HepG2 (cell line): ENCODE measurements around the gene MAN1C1. TPM values are rescaled to one million over a fixed set of nuclear protein-coding genes. Genes with fewer than 3 reads are reported as not detected.

ENCODE experiments used
- ATAC-seq: fragments of 200-7000 bp; cut with Tn5 transposase; 3 replicates; pipeline ENCODE4 v1.9.1; 2020; ENCODE audit warnings: mild to moderate bottlenecking, moderate library complexity
- BruUV-seq: library from RNA; stranded (reverse); fragments of 400-500 nt; replicated peaks from 2 replicates; lab custom pipeline; 2021; lab: Mats Ljungman, UMichigan
- CTCF ChIA-PET: fragments of 300-600 bp; formaldehyde crosslinking; extraction: SDS; loops from one replicate; lab custom pipeline; 2021; ENCODE audit warnings: low total read pairs, inconsistent platforms, low intra/inter-chr PET ratio; lab: Yijun Ruan, JAX
- POLR2A ChIA-PET: fragments of 350-600 bp; sonication (Branson Sonifier 250); formaldehyde crosslinking; loops from one replicate; lab custom pipeline; 2020; ENCODE audit warnings: antibody characterized with exemption, inconsistent platforms; lab: Yijun Ruan, JAX
- DNase-seq: peaks from one replicate; pipeline ENCODE4 v3.0.0-alpha.2; 2015; ENCODE audit warnings: low spot score
- FAIRE-seq: peaks from 3 replicates; lab custom pipeline; 2011; peaks lifted over from hg19 to GRCh38; lab: Jason Lieb, UNC
- H2AFZ ChIP-seq: one replicate; pipeline ENCODE4 v1.6.1; 2011; ENCODE audit warnings: low read length, inconsistent platforms
- H3K27ac ChIP-seq: fragments of 300-600 bp; 3 replicates; pipeline ENCODE4 v1.8.0; 2011; ENCODE audit warnings: mixed run types, mild to moderate bottlenecking, mixed read lengths, low read length, inconsistent platforms; ENCODE audit not compliant: insufficient read depth; ENCODE audit errors: extremely low read length
- H3K27me3 ChIP-seq, 2 experiments: fragments of 200-600 bp in 1 of 2; 2 replicates in 1 of 2; 3 replicates in 1 of 2; pipeline versions ENCODE4 v1.6.0 to v1.8.0; 2011; ENCODE audit warnings: low read length in 2 of 2, mild to moderate bottlenecking in 2 of 2, moderate library complexity in 2 of 2, inconsistent platforms in 1 of 2; ENCODE audit not compliant: insufficient read depth in 2 of 2, control insufficient read depth in 1 of 2
- H3K36me3 ChIP-seq, 2 experiments: fragments of 200-600 bp in 1 of 2; replicated peaks in 1 of 2; 2 replicates in 1 of 2; 3 replicates in 1 of 2; pipeline versions ENCODE4 v1.5.1 to v1.8.0; 2011; ENCODE audit warnings: low read length in 2 of 2, inconsistent platforms in 1 of 2; ENCODE audit not compliant: insufficient read depth in 2 of 2, control insufficient read depth in 1 of 2
- H3K4me1 ChIP-seq: 2 replicates; pipeline ENCODE4 v1.5.1; 2012; ENCODE audit warnings: low read length, inconsistent platforms; ENCODE audit not compliant: insufficient read depth
- H3K4me2 ChIP-seq: 2 replicates; pipeline ENCODE4 v1.6.0; 2011; ENCODE audit warnings: low read depth, low read length, inconsistent platforms
- H3K4me3 ChIP-seq, 3 experiments: fragments of 200-600 bp in 1 of 3; sonication (generic), shearing (Covaris generic) in 1 of 3; replicated peaks in 1 of 3; 2 replicates each; pipeline ENCODE4 v1.5.1; 2011 to 2016; ENCODE audit warnings: low read length in 3 of 3, inconsistent platforms in 2 of 3, low read depth in 2 of 3, mild to moderate bottlenecking in 2 of 3, control low read depth in 1 of 3, mixed read lengths in 1 of 3; ENCODE audit not compliant: insufficient read depth in 1 of 3
- H3K79me2 ChIP-seq: one replicate; pipeline ENCODE4 v1.6.1; 2011; ENCODE audit warnings: low read length, inconsistent platforms; ENCODE audit not compliant: insufficient read depth
- H3K9ac ChIP-seq: 2 replicates; pipeline ENCODE4 v1.6.0; 2011; ENCODE audit warnings: mild to moderate bottlenecking, low read depth, low read length, inconsistent platforms; ENCODE audit not compliant: insufficient read depth
- H3K9me3 ChIP-seq: 2 replicates; pipeline ENCODE4 v1.5.1; 2012; ENCODE audit warnings: mild to moderate bottlenecking, low read length
- H4K20me1 ChIP-seq: 2 replicates; pipeline ENCODE4 v1.6.0; 2011; ENCODE audit warnings: inconsistent platforms, mild to moderate bottlenecking, low read length, moderate library complexity; ENCODE audit not compliant: insufficient read depth
- DNMT3B ChIP-seq: conservative IDR thresholded peaks from 2 replicates; pipeline ENCODE4 v1.6.1; 2016; ENCODE audit warnings: missing biosample characterization, control low read depth
- HNF4A ChIP-seq: sonication (generic); formaldehyde crosslinking; IDR thresholded peaks from 2 replicates; pipeline ENCODE4 v1.4.0; 2020; ENCODE audit warnings: missing genetic modification reagents
- PRMT3 ChIP-seq: sonication (generic); formaldehyde crosslinking; IDR thresholded peaks from 2 replicates; pipeline ENCODE4 v1.8.1; 2022; ENCODE audit warnings: low read depth, mild to moderate bottlenecking, moderate library complexity, missing genetic modification reagents, borderline replicate concordance
- SETDB1 ChIP-seq: sonication (generic); formaldehyde crosslinking; IDR thresholded peaks from 2 replicates; pipeline ENCODE4 v1.5.1; 2020; ENCODE audit warnings: missing genetic modification reagents, mild to moderate bottlenecking, borderline replicate concordance
- SRSF1 ChIP-seq: fragments of 200-400 bp; formaldehyde crosslinking; optimal IDR thresholded peaks from 2 replicates; pipeline ENCODE3; 2017; ENCODE audit warnings: mild to moderate bottlenecking, low read depth, low read length, moderate library complexity
- TAF15 ChIP-seq: fragments of 200-400 bp; formaldehyde crosslinking; IDR thresholded peaks from one replicate; pipeline ENCODE4 v1.6.1; 2018; ENCODE audit warnings: mild to moderate bottlenecking, low read depth, low read length; ENCODE audit not compliant: poor library complexity, severe bottlenecking
- ZNF331 ChIP-seq: sonication (generic); formaldehyde crosslinking; IDR thresholded peaks from 2 replicates; pipeline ENCODE4 v1.4.0; 2020; ENCODE audit warnings: missing genetic modification reagents
- ZNF564 ChIP-seq: sonication (generic); formaldehyde crosslinking; IDR thresholded peaks from 2 replicates; pipeline ENCODE4 v1.8.1; 2023; ENCODE audit warnings: mild to moderate bottlenecking, missing genetic modification reagents
- ZNF570 ChIP-seq: sonication (generic); formaldehyde crosslinking; IDR thresholded peaks from 2 replicates; pipeline ENCODE4 v1.4.0; 2020; ENCODE audit warnings: mild to moderate bottlenecking, missing genetic modification reagents, borderline replicate concordance
- ZNF597 ChIP-seq: sonication (generic); formaldehyde crosslinking; IDR thresholded peaks from 2 replicates; pipeline ENCODE4 v1.5.0; 2020; ENCODE audit warnings: missing genetic modification reagents
- ZNF839 ChIP-seq: sonication (generic); formaldehyde crosslinking; IDR thresholded peaks from 2 replicates; pipeline ENCODE4 v1.4.0; 2020; ENCODE audit warnings: missing genetic modification reagents, mild to moderate bottlenecking, borderline replicate concordance
- WGBS: methylation state at CpG from one replicate; pipeline ENCODE4 v1.1.6; 2017; ENCODE audit warnings: low lambda C conversion rate; 5-methylcytosine and 5-hydroxymethylcytosine counted together
- in situ Hi-C: cut with HindIII; loops from 2 replicates; pipeline ENCODE4 v1.10.0; 2017; ENCODE audit warnings: low pct_unique_long_range_greater_than_20kb; ENCODE audit not compliant: extremely low pct_ligation_motif_present
- intact Hi-C: fragments of 100-400 bp; cut with micrococcal nuclease; formaldehyde crosslinking; loops from one replicate; pipeline ENCODE4 v1.10.0; 2022; ENCODE audit not compliant: unreplicated experiment
- polyA plus RNA-seq, 8 experiments: library from polyadenylated mRNA; depleted of rRNA in 3 of 8; stranded (reverse) in 7 of 8; unstranded in 1 of 8; fragments of >200 nt; fragmentation: Illumina TruSeq in 4 of 8; extraction: Trizol in 4 of 8; gene quantifications; 2 replicates each; pipeline versions ENCODE4 v1.2.1 to v1.2.3, GENCODE V29; 2011 to 2016; ENCODE audit warnings: low read depth in 4 of 8, missing spikeins in 1 of 8, mixed read lengths in 1 of 8; ENCODE audit not compliant: insufficient read depth in 1 of 8
- total RNA-seq, 5 experiments: library from RNA; depleted of rRNA; stranded (reverse); fragments of >200 nt; fragmentation: Illumina TruSeq; extraction: Trizol; gene quantifications; 2 replicates each; pipeline ENCODE4 v1.2.3, GENCODE V29; 2016; ENCODE audit warnings: low read depth in 1 of 5

MAN1C1 gene
- total and polyA plus RNA-seq, 2 of the 13 experiments (the other 11 are each of a cell fraction or from before 2014, with no cell fraction given): 0.18 to 0.49 TPM

- TF ChIP-seq SETDB1 (CRISPR knock-in tag) (no peak), PRMT3 (CRISPR knock-in tag) (no peak), TAF15 (no peak), ZNF570 (CRISPR knock-in tag) (no peak), ZNF331 (no peak), ZNF839 (CRISPR knock-in tag) (no peak)
These were observed 53.4 kb downstream of the MAN1C1 start (continued) for GRCh38 chr1:25669781-25670567.

GRCh38 chr1:25671929-25672328 is 55.3 kb downstream of the MAN1C1 start:
- in situ Hi-C loops (no loop called here), intact Hi-C loops (no loop called here)
- ChIA-PET POLR2A (interaction anchor here (0.7 kb wide), 1 partner anchor 47 kb away, joined by 3 read pairs; no protein-coding TSS in a partner anchor), CTCF (no interaction called here)
- Histone ChIP-seq H4K20me1 (no peaks in the 10 kb centered on the region), H3K4me2 (no peak overlapping the region), H3K36me3 (no peaks in the 10 kb centered on the region), H3K27me3 (0 out of 5 replicates have a peak, but pooled peaks cover 0 to 3% of the 10 kb centered on the region in 2 experiments), H3K4me1 (peaks cover 8% of the 10 kb centered on the region; the same call in 1 of the 2 replicates), H3K79me2 (no peaks in the 10 kb centered on the region), H3K27ac (no peak overlapping the region), H3K4me3 (no peak overlapping the region), H2AFZ (no peak overlapping the region), H3K9ac (no peak overlapping the region), H3K9me3 (no peaks in the 10 kb centered on the region)
- TF ChIP-seq SRSF1 (no peak), HNF4A (CRISPR knock-in tag) (peak; percentile 56), ZNF564 (CRISPR knock-in tag) (peak; percentile 81; the same call in 1 of the 2 replicates), ZNF597 (CRISPR knock-in tag) (no peak), DNMT3B (CRISPR knock-in tag) (no peak)
- FAIRE-seq (no peak), DNase-seq (no peak), ATAC-seq (no peak)
- WGBS: 57% methylated on average over 3 of the region's 3 CpGs
- no TSS peak for BruUV-seq
